ENCODE results near the gene KHDRBS2. TPM values are rescaled to one million over a fixed set of nuclear protein-coding genes. Genes with fewer than 3 reads are reported as not detected.

Gene KHDRBS2
- total RNA-seq, result not detected in 2 replicates

DNA sequence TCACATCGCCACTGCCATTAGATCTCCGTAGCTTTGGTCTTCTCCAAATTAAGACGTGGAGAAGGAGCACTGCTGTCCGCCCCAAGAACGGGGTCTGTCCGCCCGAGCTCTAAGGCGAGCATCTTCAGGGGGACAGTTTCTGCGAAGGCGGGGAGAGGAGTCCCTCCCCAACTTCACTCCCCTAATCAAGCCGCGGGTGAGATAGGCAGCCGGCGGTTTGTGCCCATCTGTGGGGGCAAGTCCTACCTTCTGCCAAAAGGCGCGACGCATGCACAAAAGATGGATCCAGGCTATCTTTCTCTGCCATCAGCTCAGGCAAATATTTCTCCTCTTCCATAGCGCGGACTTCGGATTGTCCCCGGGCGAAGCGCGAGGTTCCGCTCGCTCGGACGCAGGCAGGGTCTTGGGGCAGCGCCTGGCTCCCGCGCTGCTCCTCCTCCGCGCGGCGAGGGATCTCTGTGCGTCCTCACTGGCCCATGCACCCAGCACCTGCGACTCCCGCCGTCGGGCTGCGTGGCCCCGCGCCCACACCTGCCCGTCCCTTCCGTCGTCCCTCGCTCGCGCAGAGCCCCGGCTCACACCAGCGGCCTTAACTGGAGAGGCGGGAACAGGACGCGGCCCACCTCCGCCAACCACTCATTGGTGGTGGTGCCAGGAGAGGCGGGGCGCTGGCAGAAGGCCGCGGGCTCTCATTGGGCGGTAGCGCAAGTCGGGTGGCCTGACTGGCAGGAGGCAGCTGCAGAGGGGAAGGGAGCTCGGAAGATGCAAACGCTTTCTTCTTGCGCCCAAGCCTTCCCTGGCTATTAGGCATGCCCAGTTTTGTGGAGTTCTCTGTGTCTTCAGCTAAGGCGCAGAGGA, at the start of gene KHDRBS2:
TSS of gene KHDRBS2 (minus strand) at position 614 of the 858 bp plus-strand sequence.

Measured in regular cardiac myocyte (primary cell).